HL-60 (cell line): ENCODE results near the gene ZNF562.
"Not testable (repeated sequence)": the region's sequence is repeated elsewhere in the genome, so short reads cannot be mapped to it uniquely, and the experiment has no call there.

ENCODE experiments used
- GABPA ChIP-seq: IDR thresholded peaks from 2 replicates; pipeline ENCODE4 v1.6.1; 2012; ENCODE audit warnings: low read depth
- POLR2AphosphoS5 ChIP-seq: IDR thresholded peaks from 2 replicates; pipeline ENCODE4 v1.6.1; 2012; ENCODE audit warnings: low read depth

DNA sequence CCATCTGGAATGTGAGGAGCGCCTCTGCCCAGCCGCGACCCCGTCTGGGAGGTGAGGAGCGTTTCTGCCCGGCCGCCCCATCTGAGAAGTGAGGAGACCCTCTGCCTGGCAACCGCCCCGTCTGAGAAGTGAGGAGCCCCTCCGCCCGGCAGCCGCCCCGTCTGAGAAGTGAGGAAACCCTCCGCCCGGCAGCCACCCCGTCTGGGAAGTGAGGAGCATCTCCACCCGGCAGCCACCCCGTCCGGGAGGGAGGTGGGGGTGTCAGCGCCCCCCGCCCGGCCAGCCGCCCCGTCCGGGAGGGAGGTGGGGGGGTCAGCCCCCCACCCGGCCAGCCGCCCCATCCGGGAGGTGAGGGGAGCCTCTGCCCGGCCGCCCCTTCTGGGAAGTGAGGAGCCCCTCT, 5.1 kb upstream of the ZNF562 start:
- not testable (repeated sequence) for TF ChIP-seq POLR2AphosphoS5, GABPA
